Measurements from ENCODE around the gene KCNAB2. TPM values are rescaled to one million over a fixed set of nuclear protein-coding genes. Genes with fewer than 3 reads are reported as not detected.

KCNAB2 gene
- total RNA-seq, 6 experiments from 2014 or later, result 8.0 to 12.6 (median 10.7) TPM

DNA sequence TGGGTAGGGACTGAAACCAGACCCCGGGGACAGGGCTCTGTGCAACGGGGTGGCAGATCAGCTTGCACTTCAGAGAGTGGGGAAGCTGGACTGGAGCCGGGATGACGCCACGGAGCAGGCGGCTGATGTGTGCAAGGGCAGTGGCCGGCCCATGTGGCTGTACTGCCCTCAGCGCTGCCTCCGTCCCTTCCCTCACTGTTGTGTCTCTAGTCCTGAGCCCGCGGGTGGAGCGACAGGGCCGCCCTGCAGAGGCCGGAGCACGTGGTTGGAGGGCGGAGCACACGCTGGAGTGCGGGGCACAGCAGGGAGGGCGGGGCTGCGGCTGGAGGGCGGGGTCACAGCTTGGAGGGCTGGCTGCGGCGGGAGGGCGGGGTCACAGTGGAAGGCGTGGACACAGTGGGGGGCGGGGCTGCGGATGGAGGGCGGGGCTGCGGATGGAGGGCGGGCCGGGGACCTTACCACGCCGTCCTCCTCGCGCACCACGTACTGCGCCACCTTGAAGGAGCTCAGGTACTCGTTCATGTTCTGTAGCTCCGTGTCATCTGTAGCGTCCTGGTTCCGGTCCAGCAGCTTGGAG lies 82.0 kb downstream of the KCNAB2 start:
- H3K36me3 Mint-ChIP-seq (ENCODE audit: low read depth), result peaks cover 10% of the 10 kb centered on the region
- no peak overlapping the region for H3K4me3 Mint-ChIP-seq
- peaks cover 10% of the 10 kb centered on the region for H3K9me3 Mint-ChIP-seq
- TF ChIP-seq, protein P1, sequence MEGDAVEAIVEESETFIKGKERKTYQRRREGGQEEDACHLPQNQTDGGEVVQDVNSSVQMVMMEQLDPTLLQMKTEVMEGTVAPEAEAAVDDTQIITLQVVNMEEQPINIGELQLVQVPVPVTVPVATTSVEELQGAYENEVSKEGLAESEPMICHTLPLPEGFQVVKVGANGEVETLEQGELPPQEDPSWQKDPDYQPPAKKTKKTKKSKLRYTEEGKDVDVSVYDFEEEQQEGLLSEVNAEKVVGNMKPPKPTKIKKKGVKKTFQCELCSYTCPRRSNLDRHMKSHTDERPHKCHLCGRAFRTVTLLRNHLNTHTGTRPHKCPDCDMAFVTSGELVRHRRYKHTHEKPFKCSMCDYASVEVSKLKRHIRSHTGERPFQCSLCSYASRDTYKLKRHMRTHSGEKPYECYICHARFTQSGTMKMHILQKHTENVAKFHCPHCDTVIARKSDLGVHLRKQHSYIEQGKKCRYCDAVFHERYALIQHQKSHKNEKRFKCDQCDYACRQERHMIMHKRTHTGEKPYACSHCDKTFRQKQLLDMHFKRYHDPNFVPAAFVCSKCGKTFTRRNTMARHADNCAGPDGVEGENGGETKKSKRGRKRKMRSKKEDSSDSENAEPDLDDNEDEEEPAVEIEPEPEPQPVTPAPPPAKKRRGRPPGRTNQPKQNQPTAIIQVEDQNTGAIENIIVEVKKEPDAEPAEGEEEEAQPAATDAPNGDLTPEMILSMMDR (IDR thresholded peaks at IDR 0.05), result no peak
- no peaks in the 10 kb centered on the region for H3K4me1 Mint-ChIP-seq (ENCODE audit: low read depth)
- peak; percentile 19 for DNase-seq
- H3K27me3 Mint-ChIP-seq (ENCODE audit: insufficient read depth), result peaks cover 22% of the 10 kb centered on the region
- H3K27ac Mint-ChIP-seq, result no peak overlapping the region

DNA sequence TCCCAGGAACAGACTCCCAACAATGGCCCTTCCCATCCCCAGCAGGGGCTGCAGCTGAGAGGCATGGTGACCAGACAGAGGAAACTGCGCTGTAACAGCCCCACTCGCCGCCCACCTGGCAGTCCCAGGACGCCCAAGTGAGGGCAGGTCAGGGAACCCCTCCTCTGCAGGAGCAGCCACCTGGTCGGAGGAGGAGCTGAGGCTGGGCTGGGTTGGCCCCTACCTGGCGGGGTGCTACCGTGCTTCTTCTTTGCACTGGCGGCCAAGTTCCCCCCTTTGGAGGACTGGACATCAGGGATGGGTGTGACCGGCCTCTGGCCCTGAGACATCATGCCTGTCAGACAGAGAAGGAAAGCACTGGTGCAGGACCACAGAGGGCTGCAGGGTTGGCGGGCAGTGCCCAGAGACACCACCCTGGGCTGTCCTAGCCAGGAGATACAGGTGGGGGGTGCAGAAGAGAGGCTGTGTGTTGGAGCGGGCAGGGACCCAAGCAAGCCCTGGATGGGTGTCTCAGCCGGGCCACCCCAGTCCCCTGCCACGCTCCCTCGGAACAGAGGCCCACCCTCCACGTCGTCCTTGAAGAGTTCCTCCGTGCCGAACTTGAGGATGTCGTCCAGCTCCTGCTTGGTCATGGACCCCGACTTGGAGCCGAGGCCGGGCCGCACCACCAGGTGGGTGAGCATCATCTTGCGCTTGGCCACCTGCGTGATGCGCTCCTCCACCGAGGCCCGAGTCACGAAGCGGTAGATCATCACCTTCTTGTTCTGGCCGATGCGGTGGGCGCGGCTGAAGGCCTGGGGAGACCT lies 82.8 kb downstream of the KCNAB2 start:
- peaks cover 13% of the 10 kb centered on the region for H3K36me3 Mint-ChIP-seq (ENCODE audit: low read depth)
- no peak for DNase-seq
- H3K4me1 Mint-ChIP-seq (ENCODE audit: low read depth), result no peaks in the 10 kb centered on the region
- TF ChIP-seq, protein P1 (IDR thresholded peaks at IDR 0.05), result no peak
- no peak overlapping the region for H3K4me3 Mint-ChIP-seq
- H3K9me3 Mint-ChIP-seq, result peaks cover 16% of the 10 kb centered on the region
- H3K27me3 Mint-ChIP-seq (ENCODE audit: insufficient read depth), result peaks cover 26% of the 10 kb centered on the region
- no peak overlapping the region for H3K27ac Mint-ChIP-seq

DNA sequence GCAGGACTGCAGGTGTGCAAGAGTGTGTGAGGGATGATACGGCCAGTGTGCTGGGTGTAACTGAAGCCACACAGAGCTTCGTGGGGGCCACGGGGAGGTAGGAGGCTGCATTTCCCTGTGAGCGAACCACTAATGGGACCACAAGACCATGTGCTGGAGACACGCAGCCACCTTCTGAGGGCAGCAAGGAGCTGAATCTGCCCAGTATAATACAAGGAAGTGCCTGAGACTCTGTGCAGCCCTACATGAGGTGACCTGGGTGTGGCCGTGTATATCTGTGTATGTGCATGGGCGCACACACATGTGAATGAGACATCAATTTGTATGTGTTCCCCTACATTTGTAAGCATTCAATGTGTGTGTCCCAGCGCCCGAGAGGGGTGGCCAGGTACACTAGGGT lies 83.6 kb downstream of the KCNAB2 start:
- TF ChIP-seq, protein P1 (IDR thresholded peaks at IDR 0.05), result no peak
- Mint-ChIP-seq H3K9me3 (peaks cover 16% of the 10 kb centered on the region), H3K36me3 (ENCODE audit: low read depth) (peaks cover 13% of the 10 kb centered on the region), H3K4me1 (ENCODE audit: low read depth) (no peaks in the 10 kb centered on the region), H3K4me3 (no peak overlapping the region), H3K27me3 (ENCODE audit: insufficient read depth) (peaks cover 26% of the 10 kb centered on the region), H3K27ac (no peak overlapping the region)
- no peak for DNase-seq

DNA sequence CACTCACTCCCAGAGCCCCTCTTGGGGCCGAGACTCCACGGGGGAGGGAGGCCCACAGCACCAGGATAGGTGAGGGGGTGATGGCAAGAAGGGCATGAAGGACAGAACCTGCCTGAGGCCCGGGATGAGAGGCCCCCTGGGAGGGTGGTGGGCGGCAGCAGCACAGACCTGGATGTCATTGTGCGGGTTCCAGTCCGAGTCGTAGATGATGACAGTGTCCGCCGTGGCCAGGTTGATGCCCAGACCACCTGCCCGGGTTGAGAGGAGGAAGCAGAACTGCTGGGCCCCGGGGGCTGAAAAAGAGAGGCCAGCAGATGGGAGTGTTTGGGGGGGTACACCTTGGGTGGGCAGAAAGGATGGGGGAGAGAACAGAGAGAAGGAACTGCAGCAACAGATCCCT lies 84.3 kb downstream of the KCNAB2 start:
- peaks cover 16% of the 10 kb centered on the region for H3K9me3 Mint-ChIP-seq
- H3K27ac Mint-ChIP-seq, result no peak overlapping the region
- peaks cover 13% of the 10 kb centered on the region for H3K36me3 Mint-ChIP-seq (ENCODE audit: low read depth)
- DNase-seq, result no peak
- TF ChIP-seq, protein P1 (IDR thresholded peaks at IDR 0.05), result no peak
- H3K4me3 Mint-ChIP-seq, result no peak overlapping the region
- no peaks in the 10 kb centered on the region for H3K4me1 Mint-ChIP-seq (ENCODE audit: low read depth)
- H3K27me3 Mint-ChIP-seq (ENCODE audit: insufficient read depth), result peaks cover 27% of the 10 kb centered on the region

DNA sequence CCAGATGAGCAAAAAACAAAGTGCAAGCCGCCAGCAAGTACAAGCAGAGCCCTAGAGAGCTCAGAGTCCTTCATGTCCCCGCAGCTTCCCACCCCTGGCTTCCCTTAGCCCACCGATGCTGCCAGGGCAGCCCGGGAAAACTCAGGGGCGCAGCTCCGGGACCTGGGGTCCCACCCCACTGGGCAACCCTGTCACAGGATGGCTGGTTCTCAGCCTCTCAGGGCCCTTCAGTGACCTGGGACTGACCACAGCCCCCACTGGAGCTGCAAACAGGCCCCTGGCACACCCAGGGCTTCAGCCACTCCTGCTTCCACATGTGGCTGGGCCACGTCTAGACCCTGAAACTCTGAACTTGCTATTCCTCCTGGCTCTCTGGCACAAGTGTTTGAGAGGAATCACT lies 84.9 kb downstream of the KCNAB2 start:
- H3K36me3 Mint-ChIP-seq (ENCODE audit: low read depth), result peaks cover 13% of the 10 kb centered on the region
- no peak overlapping the region for H3K4me3 Mint-ChIP-seq
- peaks cover 30% of the 10 kb centered on the region for H3K27me3 Mint-ChIP-seq (ENCODE audit: insufficient read depth)
- H3K27ac Mint-ChIP-seq, result no peak overlapping the region
- H3K4me1 Mint-ChIP-seq (ENCODE audit: low read depth), result no peaks in the 10 kb centered on the region
- peaks cover 16% of the 10 kb centered on the region for H3K9me3 Mint-ChIP-seq
- no peak for DNase-seq
- TF ChIP-seq, protein P1 (IDR thresholded peaks at IDR 0.05), result no peak
